Endodermal cell (in vitro differentiated cells): Measurements from ENCODE around the gene PCK2. TPM values are rescaled to one million over a fixed set of nuclear protein-coding genes. Genes with fewer than 3 reads are reported as not detected.

ENCODE experiments used
- DNase-seq: peaks from one replicate; pipeline ENCODE4 v3.0.0-alpha.2; 2017
- H3K27ac ChIP-seq: 2 replicates; pipeline ENCODE4 v1.5.1; 2013; ENCODE audit warnings: mild to moderate bottlenecking, low read depth, low read length, moderate library complexity
- H3K27me3 ChIP-seq: 2 replicates; pipeline ENCODE4 v1.6.1; 2013; ENCODE audit warnings: mild to moderate bottlenecking, low read length, moderate library complexity; ENCODE audit not compliant: insufficient read depth, control insufficient read depth, poor library complexity, severe bottlenecking
- H3K36me3 ChIP-seq: 2 replicates; pipeline ENCODE4 v1.7.0; 2013; ENCODE audit warnings: mild to moderate bottlenecking, low read length, moderate library complexity; ENCODE audit not compliant: control insufficient read depth, insufficient read depth
- H3K4me1 ChIP-seq: one replicate; pipeline ENCODE4 v1.7.0; 2013; ENCODE audit warnings: low read length; ENCODE audit not compliant: control insufficient read depth, insufficient read depth
- H3K4me3 ChIP-seq: 2 replicates; pipeline ENCODE4 v1.5.1; 2013; ENCODE audit warnings: mild to moderate bottlenecking, low read length, moderate library complexity
- H3K9ac ChIP-seq: 2 replicates; pipeline ENCODE4 v1.6.1; 2013; ENCODE audit warnings: mild to moderate bottlenecking, low read length, moderate library complexity; ENCODE audit not compliant: poor library complexity, severe bottlenecking; ENCODE audit errors: extremely low read depth
- H3K9me3 ChIP-seq: 2 replicates; pipeline ENCODE4 v1.6.1; 2013; ENCODE audit warnings: mild to moderate bottlenecking, low read length, moderate library complexity; ENCODE audit not compliant: control insufficient read depth
- H3K27ac Mint-ChIP-seq: 2 replicates; pipeline ENCODE4 v1.8.0; 2020; ENCODE audit warnings: mixed read lengths
- H3K27me3 Mint-ChIP-seq: 2 replicates; pipeline ENCODE4 v1.8.0; 2021; ENCODE audit warnings: mild to moderate bottlenecking, mixed read lengths; ENCODE audit not compliant: insufficient read depth
- H3K36me3 Mint-ChIP-seq: 2 replicates; pipeline ENCODE4 v1.8.0; 2020; ENCODE audit warnings: low read depth, mixed read lengths
- H3K4me1 Mint-ChIP-seq: 2 replicates; pipeline ENCODE4 v1.8.0; 2020; ENCODE audit warnings: mixed read lengths
- H3K4me3 Mint-ChIP-seq: 2 replicates; pipeline ENCODE4 v1.8.0; 2020; ENCODE audit warnings: mild to moderate bottlenecking, moderate library complexity, mixed read lengths
- H3K9me3 Mint-ChIP-seq: 2 replicates; pipeline ENCODE4 v1.8.0; 2020; ENCODE audit warnings: mild to moderate bottlenecking, mixed read lengths
- CTCF ChIP-seq: fragments of 200-600 bp; sonication (generic); conservative IDR thresholded peaks from 2 replicates; pipeline ENCODE4 v1.5.0; 2021; ENCODE audit warnings: antibody characterized with exemption, mild to moderate bottlenecking
- WGBS, 2 experiments: methylation state at CpG; one replicate each; pipeline versions ENCODE4 v1.1.5 to v1.1.7; 2013; ENCODE audit warnings: missing lambda C conversion rate in 2 of 2, mixed read lengths in 1 of 2; ENCODE audit not compliant: insufficient coverage in 1 of 2, insufficient read length in 1 of 2; 5-methylcytosine and 5-hydroxymethylcytosine counted together
- total RNA-seq, 2 donors: library from RNA; stranded (reverse); fragmentation: NEBNext Ultra II Directional in 1 of 2; extraction: Animal tissue kit (Norgen Biotek cat#: 25700) in 1 of 2; gene quantifications; 2 replicates in 1 of 2; 3 replicates in 1 of 2; pipeline ENCODE4 v1.2.1, GENCODE V29; 2021

Gene PCK2
- total RNA-seq, 2 donors from 2014 or later, result 37.7 to 42.8 TPM

GRCh38 chr14:24119691-24120090, 25.6 kb downstream of the PCK2 start:
- peaks cover 66% of the 10 kb centered on the region for H3K36me3 ChIP-seq
- WGBS, 2 experiments, result 96 to 100% methylated on average over 3 to 6 of the region's 6 CpGs
- TF ChIP-seq CTCF, result no peak

GRCh38 chr14:24121210-24121609, 27.1 kb downstream of the PCK2 start:
- whole genome bisulfite sequencing, 2 experiments, result 95 to 97% methylated on average over 7 to 8 of the region's 8 CpGs
- Mint-ChIP-seq H3K4me1 (peaks cover 9% of the 10 kb centered on the region), H3K9me3 (no peaks in the 10 kb centered on the region), H3K27ac (no peak overlapping the region), H3K27me3 (no peaks in the 10 kb centered on the region), H3K4me3 (no peak overlapping the region), H3K36me3 (peaks cover 59% of the 10 kb centered on the region)
- H3K27me3 ChIP-seq, result no peaks in the 10 kb centered on the region
- H3K9me3 ChIP-seq, result no peaks in the 10 kb centered on the region
- no peak overlapping the region for H3K9ac ChIP-seq
- TF ChIP-seq CTCF, result no peak
- H3K36me3 ChIP-seq, result peaks cover 65% of the 10 kb centered on the region
- no peaks in the 10 kb centered on the region for H3K4me1 ChIP-seq
- no peak overlapping the region for H3K4me3 ChIP-seq
- H3K27ac ChIP-seq, result no peak overlapping the region
- DNase-seq, result no peak

More at GRCh38 chr14:24119691-24120090, 25.6 kb downstream of the PCK2 start:
- Mint-ChIP-seq H3K27ac (no peak overlapping the region), H3K9me3 (no peaks in the 10 kb centered on the region), H3K4me1 (peaks cover 19% of the 10 kb centered on the region), H3K36me3 (peaks cover 55% of the 10 kb centered on the region), H3K4me3 (no peak overlapping the region), H3K27me3 (no peaks in the 10 kb centered on the region)
- Histone ChIP-seq H3K4me3 (no peak overlapping the region), H3K9ac (no peak overlapping the region), H3K27me3 (no peaks in the 10 kb centered on the region), H3K9me3 (no peaks in the 10 kb centered on the region), H3K4me1 (no peaks in the 10 kb centered on the region), H3K27ac (no peak overlapping the region)
- no peak for DNase-seq

- no peaks in the 10 kb centered on the region for H3K27me3 ChIP-seq
- no peak overlapping the region for H3K4me3 ChIP-seq
- no peak overlapping the region for H3K27ac Mint-ChIP-seq
- no peaks in the 10 kb centered on the region for H3K4me1 ChIP-seq
- no peak overlapping the region for H3K27ac ChIP-seq
- H3K9ac ChIP-seq, result no peak overlapping the region
- H3K4me1 Mint-ChIP-seq, result peaks cover 4% of the 10 kb centered on the region
- TF ChIP-seq CTCF, result no peak
- no peak overlapping the region for H3K4me3 Mint-ChIP-seq
- no peak for DNase-seq
- peaks cover 53% of the 10 kb centered on the region for H3K36me3 Mint-ChIP-seq
- 100% methylated on average over 4 of the region's 4 CpGs; no CpG with 5 or more reads in 1 of the 2 experiments for WGBS, 2 experiments
- no peaks in the 10 kb centered on the region for H3K27me3 Mint-ChIP-seq
- peaks cover 55% of the 10 kb centered on the region for H3K36me3 ChIP-seq
- H3K9me3 Mint-ChIP-seq, result no peaks in the 10 kb centered on the region
- H3K9me3 ChIP-seq, result no peaks in the 10 kb centered on the region
These were observed 28.3 kb downstream of the PCK2 start for GRCh38 chr14:24122416-24122815.
